ENCODE data around the gene KRT86.

KRT86 gene

GRCh38 chr12:52274521-52275120 is at the start of gene KRT86:
Gene KRT86, plus strand, starts transcription at chr12:52274645. Its CDS starts 27,272 bp downstream, at chr12:52301917.
- no peak for DNase-seq

GRCh38 chr12:52225752-52226151 is 48.7 kb upstream of the KRT86 start:
- DNase-seq: no peak

GRCh38 chr12:52226446-52226845 is 48.0 kb upstream of the KRT86 start:
- DNase-seq: no peak

GRCh38 chr12:52227606-52228166 is 46.8 kb upstream of the KRT86 start:
- DNase-seq: no peak

- DNase-seq: no peak
Measured at GRCh38 chr12:52228366-52228765, 46.1 kb upstream of the KRT86 start.

- peak; percentile 62 for DNase-seq
Measured at GRCh38 chr12:52228931-52229330, 45.5 kb upstream of the KRT86 start.

GRCh38 chr12:52229836-52230343 is 44.6 kb upstream of the KRT86 start:
- DNase-seq: no peak

- no peak for DNase-seq
Measured at GRCh38 chr12:52230364-52231281, 43.8 kb upstream of the KRT86 start.

GRCh38 chr12:52231305-52232202 is 42.9 kb upstream of the KRT86 start:
- DNase-seq: no peak

- DNase-seq: no peak
Measured at GRCh38 chr12:52232203-52232673, 42.2 kb upstream of the KRT86 start.

- peak; percentile 98 for DNase-seq
Measured at GRCh38 chr12:52232674-52233461, 41.6 kb upstream of the KRT86 start, which contains the start of gene KRT7. Gene KRT7, plus strand, starts transcription at chr12:52233243. Its CDS starts 54 bp downstream, at chr12:52233297.

GRCh38 chr12:52233462-52234207 is 40.8 kb upstream of the KRT86 start:
- peak; percentile 86 for DNase-seq

GRCh38 chr12:52234223-52234810 is 40.1 kb upstream of the KRT86 start:
- no peak for DNase-seq

- DNase-seq: no peak
Measured at GRCh38 chr12:52235001-52235764, 39.3 kb upstream of the KRT86 start.

GRCh38 chr12:52235822-52236361 is 38.6 kb upstream of the KRT86 start:
- peak; percentile 99 for DNase-seq

- DNase-seq: no peak
Measured at GRCh38 chr12:52236386-52237050, 37.9 kb upstream of the KRT86 start.

GRCh38 chr12:52238207-52238840 is 36.1 kb upstream of the KRT86 start:
- no peak for DNase-seq

Measured in DMS53 (cell line).